Measurements from ENCODE around the gene SERPINE2.

- no peak for TF ChIP-seq CTCF (IDR thresholded peaks at IDR 0.05 in 8 of 11, conservative IDR thresholded peaks at IDR 0.05 in 3 of 11)
- no peak for TF ChIP-seq POLR2AphosphoS5 (IDR thresholded peaks at IDR 0.05)
Observed at GRCh38 chr2:224016963-224017362, 22.1 kb downstream of the SERPINE2 start.
